ENCODE data around the gene STARD13.
"Not testable (repeated sequence)": the region's sequence is repeated elsewhere in the genome, so short reads cannot be mapped to it uniquely, and the experiment has no call there.

The STARD13 gene

GRCh38 chr13:33181264-33181663 is 104.3 kb downstream of the STARD13 start:
- H3K4me3 ChIP-seq = no peak overlapping the region
- no peaks in the 10 kb centered on the region for H3K27me3 ChIP-seq (ENCODE audit: low read depth)
- H3K9me3 ChIP-seq = no peaks in the 10 kb centered on the region
- in situ Hi-C loops (cut with MboI; ENCODE audit: low sequenced_read_pairs) = no loop called here
- H3K36me3 ChIP-seq (replicated peaks) = no peaks in the 10 kb centered on the region
- no peak for DNase-seq (ENCODE audit: low spot score in 2 of 2)
- no peaks in the 10 kb centered on the region for H3K4me1 ChIP-seq

DNA sequence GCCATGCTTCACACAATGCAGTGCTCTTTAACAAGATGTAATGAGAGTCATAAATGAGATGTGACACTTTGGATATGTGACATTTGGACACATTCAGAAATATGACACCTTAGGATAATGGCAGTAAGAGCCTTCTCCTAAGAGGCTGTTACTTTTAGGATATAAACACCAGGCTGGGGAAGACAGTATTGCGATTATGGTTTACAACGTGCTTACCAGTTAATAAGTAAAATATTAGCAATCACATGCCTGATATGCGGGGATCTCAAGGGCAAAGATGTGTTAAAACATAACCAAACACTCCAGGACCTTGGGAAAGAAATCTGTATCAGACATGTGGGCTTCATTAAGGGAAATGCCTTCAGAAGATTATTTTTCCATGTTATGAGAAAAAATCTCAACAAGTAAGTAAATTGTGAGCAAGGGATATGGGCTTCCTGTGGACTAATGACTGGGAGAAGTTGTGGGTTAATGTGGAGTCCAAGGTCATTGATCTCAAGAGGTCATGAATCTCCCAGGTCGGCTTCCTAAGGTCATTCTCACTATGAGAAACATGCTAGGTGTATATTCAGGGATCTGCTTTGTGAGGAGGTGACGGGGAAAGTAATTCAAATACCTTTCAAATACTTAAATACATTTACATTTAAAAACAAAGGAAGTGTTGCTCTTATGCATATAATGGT is 105.3 kb downstream of the STARD13 start:
- no peaks in the 10 kb centered on the region for H3K4me1 ChIP-seq
- no peaks in the 10 kb centered on the region for H3K27me3 ChIP-seq (ENCODE audit: low read depth)
- no peaks in the 10 kb centered on the region for H3K9me3 ChIP-seq
- H3K36me3 ChIP-seq (replicated peaks) = no peaks in the 10 kb centered on the region
- no peak overlapping the region for H3K4me3 ChIP-seq
- DNase-seq (ENCODE audit: low spot score in 2 of 2) = no peak
- in situ Hi-C loops (cut with MboI; ENCODE audit: low sequenced_read_pairs) = no loop called here

DNA sequence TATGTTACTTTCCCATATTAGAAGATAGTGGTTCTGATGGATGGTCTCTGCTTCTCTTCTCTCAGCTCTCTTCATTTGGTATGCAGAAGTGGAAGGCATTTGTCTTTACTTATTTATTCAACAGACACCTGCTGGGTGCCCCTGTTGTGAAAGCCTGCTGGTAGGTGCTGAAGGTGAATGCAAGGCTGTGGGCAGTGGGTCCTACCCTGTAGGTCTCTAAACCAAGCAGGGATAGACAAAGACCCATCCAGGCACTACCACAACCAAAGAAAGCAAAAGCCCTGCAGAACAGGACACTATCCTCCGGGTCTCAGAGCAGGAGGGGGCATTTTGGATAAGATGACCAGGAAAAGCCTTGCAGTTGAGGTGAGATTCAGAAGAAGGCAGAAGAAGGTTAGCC is 106.1 kb downstream of the STARD13 start:
- H3K4me3 ChIP-seq = no peak overlapping the region
- no peak for DNase-seq (ENCODE audit: low spot score in 2 of 2)
- in situ Hi-C loops (cut with MboI; ENCODE audit: low sequenced_read_pairs) = no loop called here
- no peaks in the 10 kb centered on the region for H3K9me3 ChIP-seq
- no peaks in the 10 kb centered on the region for H3K36me3 ChIP-seq (replicated peaks)
- no peaks in the 10 kb centered on the region for H3K27me3 ChIP-seq (ENCODE audit: low read depth)
- H3K4me1 ChIP-seq = no peaks in the 10 kb centered on the region

- Histone ChIP-seq H3K36me3 (replicated peaks) (no peaks in the 10 kb centered on the region), H3K4me3 (no peak overlapping the region), H3K4me1 (no peaks in the 10 kb centered on the region), H3K27me3 (ENCODE audit: low read depth) (no peaks in the 10 kb centered on the region), H3K9me3 (no peaks in the 10 kb centered on the region)
- DNase-seq (ENCODE audit: low spot score in 2 of 2) = no peak
- in situ Hi-C loops (cut with MboI; ENCODE audit: low sequenced_read_pairs) = no loop called here
These were observed 107.2 kb downstream of the STARD13 start for GRCh38 chr13:33178209-33178840.

GRCh38 chr13:33177340-33178208 is 108.0 kb downstream of the STARD13 start:
- in situ Hi-C loops (cut with MboI; ENCODE audit: low sequenced_read_pairs); H3K27me3 ChIP-seq (ENCODE audit: low read depth); H3K9me3 ChIP-seq; H3K4me3 ChIP-seq; H3K36me3 ChIP-seq (replicated peaks); DNase-seq (ENCODE audit: low spot score in 2 of 2); H3K4me1 ChIP-seq: not testable (repeated sequence)

GRCh38 chr13:33176526-33176925 is 109.0 kb downstream of the STARD13 start:
- Histone ChIP-seq H3K4me1 (no peaks in the 10 kb centered on the region), H3K4me3 (no peak overlapping the region), H3K27me3 (ENCODE audit: low read depth) (no peaks in the 10 kb centered on the region), H3K36me3 (replicated peaks) (no peaks in the 10 kb centered on the region), H3K9me3 (no peaks in the 10 kb centered on the region)
- no peak for DNase-seq (ENCODE audit: low spot score in 2 of 2)
- in situ Hi-C loops (cut with MboI; ENCODE audit: low sequenced_read_pairs) = no loop called here

DNA sequence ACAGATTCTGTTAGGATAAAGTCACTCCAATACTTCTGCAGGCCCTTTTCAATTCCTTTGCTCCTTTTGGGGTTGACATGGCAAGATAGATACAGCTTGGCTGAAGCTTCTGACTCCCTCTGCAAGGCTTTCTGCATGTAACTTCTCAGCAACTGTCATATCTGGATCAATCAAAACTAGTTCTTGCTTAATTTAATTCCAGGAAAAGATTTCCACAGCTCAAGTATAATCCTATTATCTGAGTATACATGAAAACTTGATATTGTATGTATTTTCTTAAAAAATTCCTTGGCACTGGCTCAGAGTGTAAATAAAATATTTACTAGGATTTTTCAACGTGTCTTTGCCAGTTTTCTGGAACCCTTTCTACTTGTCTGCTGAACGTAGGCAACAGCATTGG is 109.6 kb downstream of the STARD13 start:
- Histone ChIP-seq H3K9me3 (no peaks in the 10 kb centered on the region), H3K4me1 (no peaks in the 10 kb centered on the region), H3K4me3 (no peak overlapping the region), H3K27me3 (ENCODE audit: low read depth) (no peaks in the 10 kb centered on the region), H3K36me3 (replicated peaks) (no peaks in the 10 kb centered on the region)
- DNase-seq (ENCODE audit: low spot score in 2 of 2) = no peak
- in situ Hi-C loops (cut with MboI; ENCODE audit: low sequenced_read_pairs) = no loop called here

GRCh38 chr13:33174931-33175330 is 110.6 kb downstream of the STARD13 start:
- Histone ChIP-seq H3K36me3 (replicated peaks) (no peaks in the 10 kb centered on the region), H3K4me1 (no peaks in the 10 kb centered on the region), H3K27me3 (ENCODE audit: low read depth) (no peaks in the 10 kb centered on the region), H3K9me3 (no peaks in the 10 kb centered on the region), H3K4me3 (no peak overlapping the region)
- no peak for DNase-seq (ENCODE audit: low spot score in 2 of 2)
- in situ Hi-C loops (cut with MboI; ENCODE audit: low sequenced_read_pairs) = no loop called here

- no peaks in the 10 kb centered on the region for H3K4me1 ChIP-seq
- DNase-seq (ENCODE audit: low spot score in 2 of 2) = no peak
- in situ Hi-C loops (cut with MboI; ENCODE audit: low sequenced_read_pairs) = no loop called here
These were observed 111.1 kb downstream of the STARD13 start for GRCh38 chr13:33174491-33174890.

GRCh38 chr13:33172911-33173310 is 112.6 kb downstream of the STARD13 start:
- DNase-seq (ENCODE audit: low spot score in 2 of 2) = no peak
- Histone ChIP-seq H3K27me3 (ENCODE audit: low read depth) (no peaks in the 10 kb centered on the region), H3K4me3 (no peak overlapping the region), H3K9me3 (no peaks in the 10 kb centered on the region), H3K36me3 (replicated peaks) (no peaks in the 10 kb centered on the region), H3K4me1 (peaks cover 6% of the 10 kb centered on the region)
- in situ Hi-C loops (cut with MboI; ENCODE audit: low sequenced_read_pairs) = no loop called here

More at GRCh38 chr13:33174491-33174890, 111.1 kb downstream of the STARD13 start:
- H3K27me3 ChIP-seq (ENCODE audit: low read depth) = no peaks in the 10 kb centered on the region
- no peak overlapping the region for H3K4me3 ChIP-seq
- H3K36me3 ChIP-seq (replicated peaks) = no peaks in the 10 kb centered on the region
- no peaks in the 10 kb centered on the region for H3K9me3 ChIP-seq

DNA sequence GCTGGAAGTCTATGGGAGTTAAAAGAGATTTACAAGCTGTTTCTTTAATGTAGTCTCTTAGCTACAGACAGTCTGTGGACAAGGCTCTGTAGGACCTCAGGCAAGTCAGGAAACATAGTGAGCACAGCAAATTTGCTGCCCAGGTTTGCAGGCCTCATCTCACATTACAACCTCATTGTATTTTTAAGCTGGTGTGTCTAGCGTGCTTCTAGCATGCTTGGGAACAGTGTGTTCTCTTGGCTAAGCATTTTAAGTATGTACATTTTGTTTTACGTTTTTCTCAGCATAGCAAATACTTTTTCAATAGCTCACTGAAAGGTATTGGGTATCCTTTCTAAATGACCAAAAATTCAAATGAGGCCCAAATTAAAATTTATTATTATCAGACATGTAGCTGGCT is 113.2 kb downstream of the STARD13 start:
- Histone ChIP-seq H3K9me3 (no peaks in the 10 kb centered on the region), H3K4me3 (no peak overlapping the region), H3K4me1 (peaks cover 11% of the 10 kb centered on the region), H3K36me3 (replicated peaks) (no peaks in the 10 kb centered on the region), H3K27me3 (ENCODE audit: low read depth) (no peaks in the 10 kb centered on the region)
- DNase-seq (ENCODE audit: low spot score in 2 of 2) = no peak
- in situ Hi-C loops (cut with MboI; ENCODE audit: low sequenced_read_pairs) = no loop called here

DNA sequence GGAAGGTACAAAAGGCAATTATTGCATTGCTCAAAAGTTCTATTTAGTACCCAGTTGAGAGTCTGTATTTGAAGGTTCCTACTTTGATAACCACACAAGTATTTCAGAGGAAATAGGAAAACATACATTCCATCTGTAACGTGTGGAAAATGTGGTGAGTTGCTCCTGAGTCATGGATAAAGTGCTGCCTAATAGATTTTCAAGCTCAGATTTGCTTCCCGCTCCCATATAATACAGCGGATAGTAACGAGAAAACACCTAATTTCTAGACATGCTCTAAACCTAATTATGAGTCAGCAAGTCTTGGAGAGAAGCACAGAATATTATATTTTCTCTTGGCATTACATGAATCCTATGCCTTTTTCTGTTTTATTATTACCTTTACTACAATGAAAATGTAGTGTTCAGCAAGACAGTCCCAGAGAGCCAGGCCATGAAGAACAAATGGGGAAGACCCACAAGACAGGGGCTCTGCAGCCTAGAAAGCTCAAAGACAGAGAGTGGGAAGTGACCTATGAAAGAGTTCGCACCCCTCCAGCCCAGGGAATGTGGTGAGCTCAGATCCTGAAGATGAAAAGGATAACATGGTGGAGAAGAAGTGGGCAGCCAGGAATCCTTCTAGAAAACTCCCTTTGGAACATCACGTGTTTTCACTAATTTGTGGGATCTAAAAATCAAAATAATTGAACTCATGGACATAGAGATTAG is 116.1 kb downstream of the STARD13 start:
- Histone ChIP-seq H3K36me3 (replicated peaks) (no peaks in the 10 kb centered on the region), H3K27me3 (ENCODE audit: low read depth) (no peaks in the 10 kb centered on the region), H3K9me3 (no peaks in the 10 kb centered on the region), H3K4me3 (no peak overlapping the region), H3K4me1 (peaks cover 14% of the 10 kb centered on the region)
- no peak for DNase-seq (ENCODE audit: low spot score in 2 of 2)
- in situ Hi-C loops (cut with MboI; ENCODE audit: low sequenced_read_pairs) = no loop called here

DNA sequence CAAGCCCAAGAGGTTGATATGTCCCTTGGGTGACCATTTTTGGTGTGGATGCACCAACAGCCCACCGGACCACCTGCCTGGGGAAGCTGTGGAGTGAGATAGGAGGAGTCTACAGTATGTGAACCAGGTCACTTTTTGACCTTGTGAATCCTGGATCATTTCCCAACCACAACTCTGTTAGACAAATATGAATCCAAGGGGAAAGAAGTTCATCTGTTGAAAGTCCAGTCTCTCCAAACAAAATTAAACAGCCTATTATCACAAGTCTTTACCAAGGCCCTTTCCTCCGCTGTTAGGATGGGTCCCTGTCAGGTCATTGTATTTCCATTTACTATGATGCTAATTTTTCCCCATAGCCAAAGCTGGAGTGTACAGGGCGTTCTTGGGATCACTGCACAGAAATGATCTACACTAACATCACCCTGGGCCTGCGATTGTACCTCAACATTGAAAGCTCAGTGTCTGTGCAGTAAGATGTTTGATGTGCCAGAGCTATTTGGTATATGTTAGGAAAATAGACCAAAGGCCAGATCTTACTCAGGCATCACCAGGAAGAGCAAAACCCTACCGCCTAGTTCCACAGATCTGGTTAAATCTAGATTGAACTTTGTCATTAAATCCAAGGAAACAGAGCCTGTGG is 117.1 kb downstream of the STARD13 start:
- Histone ChIP-seq H3K27me3 (ENCODE audit: low read depth) (no peaks in the 10 kb centered on the region), H3K4me3 (no peak overlapping the region), H3K36me3 (replicated peaks) (no peaks in the 10 kb centered on the region), H3K4me1 (peaks cover 14% of the 10 kb centered on the region), H3K9me3 (no peaks in the 10 kb centered on the region)
- no peak for DNase-seq (ENCODE audit: low spot score in 2 of 2)
- in situ Hi-C loops (cut with MboI; ENCODE audit: low sequenced_read_pairs) = no loop called here
